Neural cell (in vitro differentiated cells): ENCODE measurements around the gene PLSCR3. TPM values are rescaled to one million over a fixed set of nuclear protein-coding genes. Genes with fewer than 3 reads are reported as not detected.

Experiments
- H2AFZ ChIP-seq: fragments of 200-600, 300-800 bp; sonication (generic), shearing (Covaris generic); 2 replicates; pipeline ENCODE4 v1.6.0; 2014; ENCODE audit warnings: low read depth, mild to moderate bottlenecking, antibody characterized with exemption, low read length, moderate library complexity
- H3F3A ChIP-seq: fragments of 200-600 bp; shearing (Covaris generic); 2 replicates; pipeline ENCODE4 v1.6.1; 2016; ENCODE audit warnings: mild to moderate bottlenecking, moderate library complexity, mixed read lengths, antibody characterized with exemption, low read length; ENCODE audit not compliant: insufficient read depth, poor library complexity, severe bottlenecking
- H3K27ac ChIP-seq: fragments of 200-600, 300-800 bp; sonication (generic), shearing (Covaris generic); 2 replicates; pipeline ENCODE4 v1.5.1; 2014; ENCODE audit warnings: mild to moderate bottlenecking, low read length, moderate library complexity
- H3K27me3 ChIP-seq: fragments of 300-800, 200-600 bp; sonication (generic), shearing (Covaris generic); 2 replicates; pipeline ENCODE4 v1.6.0; 2014; ENCODE audit warnings: mild to moderate bottlenecking, low read depth, low read length, moderate library complexity; ENCODE audit not compliant: insufficient read depth
- H3K36me3 ChIP-seq: fragments of 300-800, 200-600 bp; sonication (generic), shearing (Covaris generic); 2 replicates; pipeline ENCODE4 v1.5.1; 2014; ENCODE audit warnings: mild to moderate bottlenecking, antibody characterized with exemption, low read length, moderate library complexity; ENCODE audit not compliant: insufficient read depth
- H3K4me2 ChIP-seq: fragments of 300-800, 200-600 bp; sonication (generic), shearing (Covaris generic); 2 replicates; pipeline ENCODE4 v1.6.0; 2014; ENCODE audit warnings: mild to moderate bottlenecking, low read length
- H3K4me3 ChIP-seq: fragments of 300-800, 200-600 bp; sonication (generic), shearing (Covaris generic); 2 replicates; pipeline ENCODE4 v1.5.1; 2014; ENCODE audit warnings: mild to moderate bottlenecking, low read length, moderate library complexity
- H3K79me2 ChIP-seq: fragments of 200-600 bp; shearing (Covaris generic); replicated peaks from 2 replicates; pipeline ENCODE4 v1.6.0; 2014; ENCODE audit warnings: mild to moderate bottlenecking, low read length, moderate library complexity; ENCODE audit not compliant: insufficient read depth
- H3K9ac ChIP-seq: fragments of 300-800, 200-600 bp; sonication (generic), shearing (Covaris generic); 2 replicates; pipeline ENCODE4 v1.6.1; 2016; ENCODE audit warnings: mild to moderate bottlenecking, low read length, mixed read lengths
- H3K9me2 ChIP-seq: fragments of 200-600 bp; shearing (Covaris generic); 2 replicates; pipeline ENCODE4 v1.6.1; 2016; ENCODE audit warnings: mild to moderate bottlenecking, low read length, mixed read lengths; ENCODE audit not compliant: insufficient read depth
- H3K9me3 ChIP-seq: fragments of 200-600, 300-800 bp; sonication (generic), shearing (Covaris generic); 2 replicates; pipeline ENCODE4 v1.6.1; 2016; ENCODE audit warnings: mild to moderate bottlenecking, mixed run types, low read length, moderate library complexity, mixed read lengths
- H4K20me1 ChIP-seq: fragments of 200-600 bp; shearing (Covaris generic); 2 replicates; pipeline ENCODE4 v1.6.1; 2016; ENCODE audit warnings: mild to moderate bottlenecking, mixed run types; ENCODE audit not compliant: insufficient read depth
- CTCF ChIP-seq: fragments of 450-650 bp; IDR thresholded peaks from 2 replicates; pipeline ENCODE4 v1.5.1; 2014; ENCODE audit warnings: antibody characterized with exemption, mild to moderate bottlenecking, moderate library complexity; ENCODE audit not compliant: poor library complexity, severe bottlenecking
- EP300 ChIP-seq: fragments of 450-650 bp; conservative IDR thresholded peaks from 2 replicates; pipeline ENCODE4 v1.6.1; 2014; ENCODE audit warnings: antibody characterized with exemption, mild to moderate bottlenecking, moderate library complexity; ENCODE audit not compliant: poor library complexity, severe bottlenecking
- EZH2 ChIP-seq: fragments of 200-600, 300-800 bp; shearing (Covaris generic), sonication (generic); IDR thresholded peaks from 2 replicates; pipeline ENCODE4 v1.6.1; 2014; ENCODE audit warnings: antibody characterized with exemption, low read length, borderline replicate concordance, mild to moderate bottlenecking; ENCODE audit not compliant: insufficient read depth, poor library complexity, severe bottlenecking
- MXI1 ChIP-seq: fragments of 450-650 bp; conservative IDR thresholded peaks from 2 replicates; pipeline ENCODE4 v1.6.1; 2014; ENCODE audit warnings: antibody characterized with exemption, mild to moderate bottlenecking; ENCODE audit not compliant: poor library complexity, severe bottlenecking
- POLR2AphosphoS5 ChIP-seq: IDR thresholded peaks from 2 replicates; pipeline ENCODE4 v1.6.1; 2012
- RAD21 ChIP-seq: fragments of 450-650 bp; conservative IDR thresholded peaks from 2 replicates; pipeline ENCODE4 v1.6.1; 2014; ENCODE audit warnings: antibody characterized with exemption, mild to moderate bottlenecking, moderate library complexity
- REST ChIP-seq: IDR thresholded peaks from 2 replicates; pipeline ENCODE4 v1.6.1; 2012; ENCODE audit warnings: borderline replicate concordance
- SMC3 ChIP-seq: fragments of 450-650 bp; conservative IDR thresholded peaks from 2 replicates; pipeline ENCODE4 v1.6.1; 2014; ENCODE audit warnings: antibody characterized with exemption, mild to moderate bottlenecking, moderate library complexity; ENCODE audit not compliant: poor library complexity
- TAF1 ChIP-seq: IDR thresholded peaks from 2 replicates; pipeline ENCODE4 v1.6.1; 2012; ENCODE audit warnings: low read depth
- polyA plus RNA-seq: library from polyadenylated mRNA; depleted of rRNA; stranded (reverse); fragments of >200 nt; gene quantifications from 2 replicates; pipeline ENCODE4 v1.2.3, GENCODE V29; 2014

The PLSCR3 gene
- polyA plus RNA-seq, 1 donor from 2014 or later = 15.9 TPM

GRCh38 chr17:7436556-7437368 lies 42.4 kb upstream of the PLSCR3 start:
- Histone ChIP-seq H2AFZ (no peak overlapping the region), H3F3A (peaks cover 4% of the 10 kb centered on the region), H3K27ac (peak overlapping the region; percentile 24), H3K9ac (peak overlapping the region; percentile 97), H3K9me2 (no peaks in the 10 kb centered on the region), H3K4me2 (no peak overlapping the region), H4K20me1 (no peaks in the 10 kb centered on the region), H3K36me3 (no peaks in the 10 kb centered on the region), H3K4me3 (peak overlapping the region; percentile 85), H3K27me3 (peaks cover 43% of the 10 kb centered on the region), H3K79me2 (no peaks in the 10 kb centered on the region), H3K9me3 (no peaks in the 10 kb centered on the region)
- no peak for TF ChIP-seq EZH2
- TF ChIP-seq SMC3 = peak; percentile 89
- peak; percentile 85 for TF ChIP-seq RAD21
- TF ChIP-seq REST = no peak
- peak; percentile 83 for TF ChIP-seq MXI1
- TF ChIP-seq TAF1 = no peak
- TF ChIP-seq EP300 = no peak
- peak; percentile 38 for TF ChIP-seq POLR2AphosphoS5
- peak; percentile 97 for TF ChIP-seq CTCF

- Histone ChIP-seq H3F3A (peaks cover 4% of the 10 kb centered on the region), H4K20me1 (no peaks in the 10 kb centered on the region), H3K4me2 (no peak overlapping the region), H3K9me2 (no peaks in the 10 kb centered on the region), H3K36me3 (no peaks in the 10 kb centered on the region), H2AFZ (no peak overlapping the region), H3K79me2 (no peaks in the 10 kb centered on the region), H3K27me3 (peaks cover 43% of the 10 kb centered on the region), H3K9me3 (no peaks in the 10 kb centered on the region), H3K9ac (peak overlapping the region; percentile 41), H3K27ac (no peak overlapping the region), H3K4me3 (peak overlapping the region; percentile 85)
- TF ChIP-seq MXI1 = no peak
- no peak for TF ChIP-seq REST
- TF ChIP-seq TAF1 = no peak
- no peak for TF ChIP-seq POLR2AphosphoS5
- TF ChIP-seq CTCF = no peak
- no peak for TF ChIP-seq RAD21
- TF ChIP-seq EZH2 = no peak
- TF ChIP-seq SMC3 = no peak
- no peak for TF ChIP-seq EP300
Measured at GRCh38 chr17:7435676-7436555, 41.6 kb upstream of the PLSCR3 start.
